ENCODE results near the gene UMODL1. TPM values are rescaled to one million over a fixed set of nuclear protein-coding genes. Genes with fewer than 3 reads are reported as not detected.

The UMODL1 gene
- total and polyA plus RNA-seq, 2 donors from 2014 or later = 0.39 TPM; not detected in 1

DNA sequence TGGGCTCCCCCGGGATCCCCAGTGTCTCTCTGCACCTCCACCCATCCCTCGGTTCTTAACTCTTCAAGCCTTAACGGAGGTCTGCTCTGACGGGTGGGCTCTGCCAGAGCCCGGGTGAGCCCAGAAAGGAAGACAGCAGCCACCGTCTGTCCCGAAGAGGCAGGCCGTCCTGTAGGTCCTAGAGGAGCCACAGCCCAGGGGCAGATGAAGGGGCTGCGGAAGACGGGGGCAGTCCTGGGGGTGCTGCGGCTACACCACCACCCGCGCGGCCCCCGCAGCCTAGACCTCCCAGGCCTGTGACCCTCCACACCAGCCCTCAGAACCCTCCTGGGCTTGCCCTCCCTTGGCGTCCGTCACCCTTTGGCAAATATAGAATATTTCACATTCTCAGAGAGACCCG is 71.0 kb downstream of the UMODL1 start:
- no peaks in the 10 kb centered on the region for H3K27me3 ChIP-seq (ENCODE audit: control insufficient read depth, insufficient read depth, low read length)
- no peak for FAIRE-seq
- TF ChIP-seq, protein P1, sequence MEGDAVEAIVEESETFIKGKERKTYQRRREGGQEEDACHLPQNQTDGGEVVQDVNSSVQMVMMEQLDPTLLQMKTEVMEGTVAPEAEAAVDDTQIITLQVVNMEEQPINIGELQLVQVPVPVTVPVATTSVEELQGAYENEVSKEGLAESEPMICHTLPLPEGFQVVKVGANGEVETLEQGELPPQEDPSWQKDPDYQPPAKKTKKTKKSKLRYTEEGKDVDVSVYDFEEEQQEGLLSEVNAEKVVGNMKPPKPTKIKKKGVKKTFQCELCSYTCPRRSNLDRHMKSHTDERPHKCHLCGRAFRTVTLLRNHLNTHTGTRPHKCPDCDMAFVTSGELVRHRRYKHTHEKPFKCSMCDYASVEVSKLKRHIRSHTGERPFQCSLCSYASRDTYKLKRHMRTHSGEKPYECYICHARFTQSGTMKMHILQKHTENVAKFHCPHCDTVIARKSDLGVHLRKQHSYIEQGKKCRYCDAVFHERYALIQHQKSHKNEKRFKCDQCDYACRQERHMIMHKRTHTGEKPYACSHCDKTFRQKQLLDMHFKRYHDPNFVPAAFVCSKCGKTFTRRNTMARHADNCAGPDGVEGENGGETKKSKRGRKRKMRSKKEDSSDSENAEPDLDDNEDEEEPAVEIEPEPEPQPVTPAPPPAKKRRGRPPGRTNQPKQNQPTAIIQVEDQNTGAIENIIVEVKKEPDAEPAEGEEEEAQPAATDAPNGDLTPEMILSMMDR (IDR thresholded peaks at IDR 0.05; ENCODE audit: borderline replicate concordance, extremely low read depth, insufficient read depth) = no peak
- intact Hi-C loops (cut with DNase I) = no loop called here
- no peaks in the 10 kb centered on the region for H3K4me1 ChIP-seq (ENCODE audit: control insufficient read depth in 2 of 3, insufficient read depth in 2 of 3, low read depth in 1 of 3, low read length in 3 of 3)
- no peak overlapping the region for H3K4me3 ChIP-seq (ENCODE audit: low read length in 3 of 3)
- no peaks in the 10 kb centered on the region for H3K36me3 ChIP-seq (ENCODE audit: control insufficient read depth in 2 of 3, insufficient read depth in 3 of 3, low read length in 3 of 3)
- DNase-seq = peak in 1 of 5 donors; percentile 64
- no peak overlapping the region for H3K27ac ChIP-seq (ENCODE audit: low read depth in 2 of 2, low read length in 2 of 2)
- no peaks in the 10 kb centered on the region for H3K9me3 ChIP-seq (ENCODE audit: control insufficient read depth in 2 of 3, insufficient read depth in 1 of 3, low read length in 3 of 3)
- H3K9ac ChIP-seq (ENCODE audit: low read length in 3 of 3) = no peak overlapping the region

DNA sequence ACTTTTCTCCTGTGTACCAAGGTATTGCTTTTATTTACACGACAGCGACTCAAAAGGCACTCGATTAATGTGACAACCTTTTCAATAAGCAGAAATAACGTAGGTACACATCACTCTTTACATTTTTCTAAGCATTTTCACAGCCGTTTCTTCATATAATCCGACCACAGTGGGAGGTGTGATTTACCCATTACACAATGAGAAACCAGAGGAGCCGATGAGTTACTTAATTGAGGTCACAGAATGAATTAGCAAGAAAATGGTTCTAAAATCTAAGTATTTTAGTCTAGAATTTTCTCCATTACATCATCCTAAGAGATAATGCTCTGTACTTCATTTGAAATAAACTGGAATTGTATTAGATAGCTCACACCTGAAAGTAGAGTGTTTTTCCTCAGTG is 71.5 kb downstream of the UMODL1 start:
- DNase-seq (no peak), FAIRE-seq (no peak)
- no peak overlapping the region for H3K4me3 ChIP-seq (ENCODE audit: low read length in 3 of 3)
- intact Hi-C loops (cut with DNase I) = no loop called here
- H3K36me3 ChIP-seq (ENCODE audit: control insufficient read depth in 2 of 3, insufficient read depth in 3 of 3, low read length in 3 of 3) = no peaks in the 10 kb centered on the region
- no peaks in the 10 kb centered on the region for H3K9me3 ChIP-seq (ENCODE audit: control insufficient read depth in 2 of 3, insufficient read depth in 1 of 3, low read length in 3 of 3)
- H3K27me3 ChIP-seq (ENCODE audit: control insufficient read depth, insufficient read depth, low read length) = no peaks in the 10 kb centered on the region
- H3K27ac ChIP-seq (ENCODE audit: low read depth in 2 of 2, low read length in 2 of 2) = no peak overlapping the region
- no peak overlapping the region for H3K9ac ChIP-seq (ENCODE audit: low read length in 3 of 3)
- TF ChIP-seq, protein P1 (IDR thresholded peaks at IDR 0.05; ENCODE audit: borderline replicate concordance, extremely low read depth, insufficient read depth) = no peak
- no peaks in the 10 kb centered on the region for H3K4me1 ChIP-seq (ENCODE audit: control insufficient read depth in 2 of 3, insufficient read depth in 2 of 3, low read depth in 1 of 3, low read length in 3 of 3)

DNA sequence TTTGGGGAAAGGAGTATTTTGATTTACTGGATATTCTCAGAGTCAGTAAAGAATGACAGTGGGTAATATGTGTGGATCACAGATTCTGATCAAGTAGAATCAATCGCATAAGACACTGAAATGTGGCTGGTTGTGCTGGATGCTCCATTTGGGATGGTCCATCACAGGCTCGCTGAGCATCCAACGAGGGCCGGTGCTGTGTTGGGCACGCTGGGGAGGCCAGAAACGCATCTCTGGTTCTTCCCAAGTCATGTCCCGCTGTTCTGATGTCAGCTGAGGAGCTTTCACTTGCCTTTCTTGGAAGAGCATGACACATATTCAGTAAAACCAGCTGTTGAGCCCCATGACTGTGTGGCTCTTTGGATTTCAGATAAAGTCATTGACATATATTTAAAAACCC is 72.0 kb downstream of the UMODL1 start:
- H3K9ac ChIP-seq (ENCODE audit: low read length in 3 of 3) = no peak overlapping the region
- H3K4me1 ChIP-seq (ENCODE audit: control insufficient read depth in 2 of 3, insufficient read depth in 2 of 3, low read depth in 1 of 3, low read length in 3 of 3) = no peaks in the 10 kb centered on the region
- no peak overlapping the region for H3K27ac ChIP-seq (ENCODE audit: low read depth in 2 of 2, low read length in 2 of 2)
- H3K4me3 ChIP-seq (ENCODE audit: low read length in 3 of 3) = no peak overlapping the region
- H3K27me3 ChIP-seq (ENCODE audit: control insufficient read depth, insufficient read depth, low read length) = no peaks in the 10 kb centered on the region
- FAIRE-seq = no peak
- peak in 1 of 5 donors; percentile 51 for DNase-seq
- H3K9me3 ChIP-seq (ENCODE audit: control insufficient read depth in 2 of 3, insufficient read depth in 1 of 3, low read length in 3 of 3) = no peaks in the 10 kb centered on the region
- TF ChIP-seq, protein P1 (IDR thresholded peaks at IDR 0.05; ENCODE audit: borderline replicate concordance, extremely low read depth, insufficient read depth) = no peak
- intact Hi-C loops (cut with DNase I) = no loop called here
- no peaks in the 10 kb centered on the region for H3K36me3 ChIP-seq (ENCODE audit: control insufficient read depth in 2 of 3, insufficient read depth in 3 of 3, low read length in 3 of 3)

GRCh38 chr21:42144221-42144620 is 73.1 kb downstream of the UMODL1 start:
- Histone ChIP-seq H3K27ac (ENCODE audit: low read depth in 2 of 2, low read length in 2 of 2) (no peak overlapping the region), H3K9ac (ENCODE audit: low read length in 3 of 3) (no peak overlapping the region), H3K4me1 (ENCODE audit: control insufficient read depth in 2 of 3, insufficient read depth in 2 of 3, low read depth in 1 of 3, low read length in 3 of 3) (no peaks in the 10 kb centered on the region), H3K36me3 (ENCODE audit: control insufficient read depth in 2 of 3, insufficient read depth in 3 of 3, low read length in 3 of 3) (no peaks in the 10 kb centered on the region), H3K27me3 (ENCODE audit: control insufficient read depth, insufficient read depth, low read length) (no peaks in the 10 kb centered on the region), H3K4me3 (ENCODE audit: low read length in 3 of 3) (no peak overlapping the region), H3K9me3 (ENCODE audit: control insufficient read depth in 2 of 3, insufficient read depth in 1 of 3, low read length in 3 of 3) (no peaks in the 10 kb centered on the region)
- intact Hi-C loops (cut with DNase I) = no loop called here
- FAIRE-seq (no peak), DNase-seq (peak in 1 of 5 donors; percentile 21)
- TF ChIP-seq, protein P1 (IDR thresholded peaks at IDR 0.05; ENCODE audit: borderline replicate concordance, extremely low read depth, insufficient read depth) = no peak

Measured in kidney (tissue), 14 donors.